HG03354 (cell line): ENCODE measurements around the gene TMEM235.
A peak's percentile ranks its signal among the peaks of the same experiment; 100 is the strongest.
"Not testable (repeated sequence)": the region's sequence is repeated elsewhere in the genome, so short reads cannot be mapped to it uniquely, and the experiment has no call there.

Source experiments
- ATAC-seq: cut with Tn5 transposase; IDR thresholded peaks from one replicate; pipeline ENCODE4 v1.9.1; 2021; ENCODE audit warnings: mild to moderate bottlenecking; ENCODE audit not compliant: unreplicated experiment, poor library complexity, severe bottlenecking

TMEM235 gene

GRCh38 chr17:78214016-78214705 lies 17.3 kb upstream of the TMEM235 start, which contains the start of gene BIRC5:
Gene BIRC5 (plus strand): TSS chr17:78214253. CDS start chr17:78214317, 64 bp downstream.
- peak; percentile 93 for ATAC-seq

GRCh38 chr17:78214706-78215061 lies 16.7 kb upstream of the TMEM235 start:
- ATAC-seq, result no peak

- ATAC-seq, result no peak
Measured at GRCh38 chr17:78219396-78220150, 11.9 kb upstream of the TMEM235 start.

GRCh38 chr17:78223061-78223460 lies 8.4 kb upstream of the TMEM235 start:
- ATAC-seq, result no peak

- no peak for ATAC-seq
Measured at GRCh38 chr17:78223765-78224164, 7.7 kb upstream of the TMEM235 start.

GRCh38 chr17:78224231-78225087 lies 7.0 kb upstream of the TMEM235 start:
- no peak for ATAC-seq

- ATAC-seq, result no peak
Measured at GRCh38 chr17:78225088-78225865, 6.2 kb upstream of the TMEM235 start.

- ATAC-seq, result no peak
Measured at GRCh38 chr17:78226055-78226758, 5.2 kb upstream of the TMEM235 start.

- no peak for ATAC-seq
Measured at GRCh38 chr17:78226759-78227454, 4.5 kb upstream of the TMEM235 start.

GRCh38 chr17:78227455-78227916 lies 3.9 kb upstream of the TMEM235 start:
- no peak for ATAC-seq

GRCh38 chr17:78228176-78228575 lies 3.3 kb upstream of the TMEM235 start:
- no peak for ATAC-seq

GRCh38 chr17:78230252-78230962 lies 1.0 kb upstream of the TMEM235 start:
- ATAC-seq, result no peak

GRCh38 chr17:78231991-78232858 lies 794 bp downstream of the TMEM235 start:
- ATAC-seq, result no peak

- no peak for ATAC-seq
Measured at GRCh38 chr17:78232859-78233173, 1.4 kb downstream of the TMEM235 start.

- ATAC-seq, result no peak
Measured at GRCh38 chr17:78233678-78234077, 2.2 kb downstream of the TMEM235 start.

- no peak for ATAC-seq
Measured at GRCh38 chr17:78234261-78234865, 2.9 kb downstream of the TMEM235 start.

- not testable (repeated sequence) for ATAC-seq
Measured at GRCh38 chr17:78235022-78235421, 3.6 kb downstream of the TMEM235 start.
